Peyer's patch (tissue), 4 donors: ENCODE results near the gene ALDH9A1. TPM values are rescaled to one million over a fixed set of nuclear protein-coding genes. Genes with fewer than 3 reads are reported as not detected.
A peak's percentile ranks its signal among the peaks of the same experiment; 100 is the strongest.
"Not testable (repeated sequence)": the region's sequence is repeated elsewhere in the genome, so short reads cannot be mapped to it uniquely, and the experiment has no call there.

Experiments used
- DNase-seq, 3 donors: peaks; one replicate each; pipeline ENCODE4 v3.0.0-alpha.2; 2017 to 2019
- H3K27ac ChIP-seq, 4 donors: fragments of 200-600 bp; sonication (generic); one replicate each; pipeline ENCODE4 v1.5.1; 2016 to 2019
- H3K27me3 ChIP-seq, 2 donors: fragments of 200-600 bp; sonication (generic); one replicate each; pipeline ENCODE4 v1.5.1; 2019
- H3K36me3 ChIP-seq, 3 donors: fragments of 200-600 bp; sonication (generic); one replicate each; pipeline ENCODE4 v1.5.1; 2016 to 2019
- H3K4me1 ChIP-seq, 4 donors: fragments of 200-600 bp; sonication (generic); one replicate each; pipeline ENCODE4 v1.5.1; 2016 to 2019
- H3K4me3 ChIP-seq, 4 donors: fragments of 200-600 bp; sonication (generic); 1 replicate in 3 of 4; 2 replicates in 1 of 4; pipeline ENCODE4 v1.5.1; 2016 to 2019; ENCODE audit warnings: mild to moderate bottlenecking in 1 of 4
- H3K9me3 ChIP-seq, 4 donors: fragments of 200-600 bp; sonication (generic); one replicate each; pipeline ENCODE4 v1.5.1; 2016 to 2019; ENCODE audit warnings: mild to moderate bottlenecking in 1 of 4
- POLR2A ChIP-seq, 2 donors: fragments of 450-650 bp; IDR thresholded peaks; one replicate each; pipeline ENCODE4 v1.5.1; 2017; ENCODE audit warnings: antibody characterized with exemption in 2 of 2, mild to moderate bottlenecking in 2 of 2, moderate library complexity in 2 of 2
- total RNA-seq, 4 donors: library from RNA; depleted of rRNA; stranded (reverse); fragments of >200 nt; gene quantifications; one replicate each; pipeline ENCODE4 v1.1.0, GENCODE V29; 2016
- TF ChIP-seq, protein P1 (sequence below), 6 experiments: fragments of 450-650 bp in 4 of 6; fragments of 200-600 bp in 2 of 6; sonication (generic) in 1 of 6; IDR thresholded peaks; one replicate each; pipeline ENCODE4 v1.5.1; 2017 to 2019; ENCODE audit warnings: antibody characterized with exemption in 6 of 6, mild to moderate bottlenecking in 3 of 6, moderate library complexity in 1 of 6

Gene ALDH9A1
- total RNA-seq, 4 donors from 2014 or later: 54.5 to 104 (median 74.0) TPM

- Histone ChIP-seq H3K36me3 (no peaks in the 10 kb centered on the region), H3K4me3 (no peak overlapping the region), H3K9me3 (no peaks in the 10 kb centered on the region), H3K27ac (no peak overlapping the region), H3K27me3 (no peaks in the 10 kb centered on the region), H3K4me1 (no peaks in the 10 kb centered on the region)
- DNase-seq: no peak
- TF ChIP-seq, protein P1, sequence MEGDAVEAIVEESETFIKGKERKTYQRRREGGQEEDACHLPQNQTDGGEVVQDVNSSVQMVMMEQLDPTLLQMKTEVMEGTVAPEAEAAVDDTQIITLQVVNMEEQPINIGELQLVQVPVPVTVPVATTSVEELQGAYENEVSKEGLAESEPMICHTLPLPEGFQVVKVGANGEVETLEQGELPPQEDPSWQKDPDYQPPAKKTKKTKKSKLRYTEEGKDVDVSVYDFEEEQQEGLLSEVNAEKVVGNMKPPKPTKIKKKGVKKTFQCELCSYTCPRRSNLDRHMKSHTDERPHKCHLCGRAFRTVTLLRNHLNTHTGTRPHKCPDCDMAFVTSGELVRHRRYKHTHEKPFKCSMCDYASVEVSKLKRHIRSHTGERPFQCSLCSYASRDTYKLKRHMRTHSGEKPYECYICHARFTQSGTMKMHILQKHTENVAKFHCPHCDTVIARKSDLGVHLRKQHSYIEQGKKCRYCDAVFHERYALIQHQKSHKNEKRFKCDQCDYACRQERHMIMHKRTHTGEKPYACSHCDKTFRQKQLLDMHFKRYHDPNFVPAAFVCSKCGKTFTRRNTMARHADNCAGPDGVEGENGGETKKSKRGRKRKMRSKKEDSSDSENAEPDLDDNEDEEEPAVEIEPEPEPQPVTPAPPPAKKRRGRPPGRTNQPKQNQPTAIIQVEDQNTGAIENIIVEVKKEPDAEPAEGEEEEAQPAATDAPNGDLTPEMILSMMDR (IDR thresholded peaks at IDR 0.05): no peak
- no peak for TF ChIP-seq POLR2A (IDR thresholded peaks at IDR 0.05)
These were observed 14.4 kb upstream of the ALDH9A1 start for GRCh38 chr1:165712764-165713163.

GRCh38 chr1:165707984-165708706 lies 9.8 kb upstream of the ALDH9A1 start:
- Histone ChIP-seq H3K27me3 (no peaks in the 10 kb centered on the region), H3K4me1 (no peaks in the 10 kb centered on the region), H3K36me3 (no peaks in the 10 kb centered on the region), H3K9me3 (no peaks in the 10 kb centered on the region), H3K4me3 (no peak overlapping the region), H3K27ac (no peak overlapping the region)
- no peak for TF ChIP-seq POLR2A (IDR thresholded peaks at IDR 0.05)
- TF ChIP-seq, protein P1 (IDR thresholded peaks at IDR 0.05): no peak
- no peak for DNase-seq

GRCh38 chr1:165703648-165704047 lies 5.3 kb upstream of the ALDH9A1 start:
- H3K4me1 ChIP-seq: peaks cover 0 to 5% (median 0%) of the 10 kb centered on the region in 4 donors

GRCh38 chr1:165701922-165702321 lies 3.6 kb upstream of the ALDH9A1 start:
- not testable (repeated sequence) for H3K27ac ChIP-seq, DNase-seq, H3K9me3 ChIP-seq, H3K27me3 ChIP-seq, H3K36me3 ChIP-seq, H3K4me3 ChIP-seq, H3K4me1 ChIP-seq

More at GRCh38 chr1:165703648-165704047, 5.3 kb upstream of the ALDH9A1 start:
- Histone ChIP-seq H3K27ac (no peak overlapping the region), H3K27me3 (no peaks in the 10 kb centered on the region), H3K36me3 (no peaks in the 10 kb centered on the region), H3K9me3 (no peaks in the 10 kb centered on the region), H3K4me3 (no peak overlapping the region)
- DNase-seq: no peak
- TF ChIP-seq, protein P1 (IDR thresholded peaks at IDR 0.05): no peak
- no peak for TF ChIP-seq POLR2A (IDR thresholded peaks at IDR 0.05)

- TF ChIP-seq POLR2A (IDR thresholded peaks at IDR 0.05): no peak
- TF ChIP-seq, protein P1 (IDR thresholded peaks at IDR 0.05): no peak
- no peak overlapping the region for H3K4me3 ChIP-seq
- H3K27me3 ChIP-seq: no peaks in the 10 kb centered on the region
- H3K9me3 ChIP-seq: no peaks in the 10 kb centered on the region
- no peak overlapping the region for H3K27ac ChIP-seq
- H3K36me3 ChIP-seq: peaks cover 0 to under 1% (median 0%) of the 10 kb centered on the region in 3 donors
- peaks cover 0 to 17% (median 10%) of the 10 kb centered on the region in 4 donors for H3K4me1 ChIP-seq
- no peak for DNase-seq
These were observed 1.2 kb upstream of the ALDH9A1 start for GRCh38 chr1:165699577-165699976.

DNA sequence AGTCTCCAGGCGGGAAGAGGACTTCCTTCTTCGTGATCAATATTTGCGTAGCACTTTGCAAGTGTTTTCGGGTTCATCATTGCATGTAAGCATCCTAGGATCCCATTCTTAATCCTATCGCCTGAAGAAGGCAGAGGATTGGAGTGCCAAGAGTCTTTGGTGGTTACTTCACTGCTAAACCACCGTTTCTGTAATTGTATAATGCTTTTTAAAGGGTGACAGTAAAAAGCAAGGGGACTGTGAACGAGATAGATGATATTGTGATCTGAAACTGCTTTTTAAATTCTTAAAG lies 345 bp upstream of the ALDH9A1 start:
- H3K4me1 ChIP-seq: peaks cover 0 to 17% (median 10%) of the 10 kb centered on the region in 4 donors
- H3K27me3 ChIP-seq: no peaks in the 10 kb centered on the region
- peak overlapping the region; percentile 93 to 97 (median 96) for H3K27ac ChIP-seq
- no peak for TF ChIP-seq POLR2A (IDR thresholded peaks at IDR 0.05)
- TF ChIP-seq, protein P1 (IDR thresholded peaks at IDR 0.05): no peak
- no peak for DNase-seq
- peaks cover 0 to 8% (median 0%) of the 10 kb centered on the region in 3 donors for H3K36me3 ChIP-seq
- peak overlapping the region; percentile 62 to 88 (median 78) for H3K4me3 ChIP-seq
- no peaks in the 10 kb centered on the region for H3K9me3 ChIP-seq
